K562 treated with DMSO at 1 percent for 48 hours (cell line): ENCODE data around the gene KLK13. TPM values are rescaled to one million over a fixed set of nuclear protein-coding genes. Genes with fewer than 3 reads are reported as not detected.

Experiments
- total RNA-seq: library from RNA; unstranded; fragments of 300-600 nt; gene quantifications from 2 replicates; pipeline ENCODE4 v1.2.3, GENCODE V29; 2022; ENCODE audit warnings: low replicate concordance; ENCODE audit errors: extremely low read depth

The KLK13 gene
- total RNA-seq: not detected in 2 replicates

GRCh38 chr19:51064534-51065220 is at the start of gene KLK13:
TSS of gene KLK13 (minus strand) at chr19:51065092. CDS start at chr19:51065067, 25 bp downstream.

GRCh38 chr19:51108066-51108804 is 43.3 kb upstream of the KLK13 start, which contains the start of gene CTU1:
TSS of gene CTU1 (minus strand) at chr19:51108409. CDS start at chr19:51104569, 3,840 bp downstream.

GRCh38 chr19:51082611-51083010 is 17.7 kb upstream of the KLK13 start, which contains the start of gene KLK14:
TSS of gene KLK14 (minus strand) at chr19:51082887. CDS start at chr19:51082614, 273 bp downstream.

GRCh38 chr19:51034704-51035103 is 30.2 kb downstream of the KLK13 start, which contains the start of gene KLK12:
TSS of gene KLK12 (minus strand) at chr19:51035002. CDS start at chr19:51034621, 381 bp downstream.

GRCh38 chr19:51026554-51026831 is 38.4 kb downstream of the KLK13 start, which contains the start of gene KLK11:
TSS of gene KLK11 (minus strand) at chr19:51026616. CDS start at chr19:51025631, 985 bp downstream.

GRCh38 chr19:51019544-51019925 is 45.4 kb downstream of the KLK13 start, which contains the start of gene KLK10:
TSS of gene KLK10 (minus strand) at chr19:51019709. CDS start at chr19:51019130, 579 bp downstream.

Other genes starting within 250 kb of the KLK13 start
- not detected in 2 replicates for gene KLK1, start 241.3 kb downstream of the KLK13 start, total RNA-seq
- not detected in 2 replicates for gene KLK15, start 231.5 kb downstream of the KLK13 start, total RNA-seq
- gene KLK3, start 210.2 kb downstream of the KLK13 start, total RNA-seq: not detected in 2 replicates
- gene KLK2, start 191.7 kb downstream of the KLK13 start, total RNA-seq: not detected in 2 replicates
- not detected in 2 replicates for gene KLK4, start 153.7 kb downstream of the KLK13 start, total RNA-seq
- gene KLK5, start 112.1 kb downstream of the KLK13 start, total RNA-seq: not detected in 2 replicates
- gene KLK6, start 95.5 kb downstream of the KLK13 start, total RNA-seq: not detected in 2 replicates
- not detected in 2 replicates for gene KLK7, start 81.2 kb downstream of the KLK13 start, total RNA-seq
- gene KLK8, start 63.5 kb downstream of the KLK13 start, total RNA-seq: not detected in 2 replicates
- not detected in 2 replicates for gene KLK10, start 45.4 kb downstream of the KLK13 start, total RNA-seq
- not detected in 2 replicates for gene KLK11, start 38.5 kb downstream of the KLK13 start, total RNA-seq
- gene KLK12, start 30.1 kb downstream of the KLK13 start, total RNA-seq: not detected in 2 replicates
- not detected in 2 replicates for gene KLK14, start 17.8 kb upstream of the KLK13 start, total RNA-seq
- gene CTU1, start 43.3 kb upstream of the KLK13 start, total RNA-seq: not detected in 2 replicates
- not detected in 2 replicates for gene SIGLEC9, start 59.8 kb upstream of the KLK13 start, total RNA-seq
- not detected in 2 replicates for gene SIGLEC7, start 77.2 kb upstream of the KLK13 start, total RNA-seq
- gene CD33, start 160.0 kb upstream of the KLK13 start, total RNA-seq: not detected in 2 replicates
- not detected in 2 replicates for gene SIGLECL1, start 186.0 kb upstream of the KLK13 start, total RNA-seq
- gene IGLON5, start 246.6 kb upstream of the KLK13 start, total RNA-seq: not detected in 2 replicates